GM21619 (cell line): ENCODE data around the gene YPEL3.

Source experiments
- ATAC-seq: cut with Tn5 transposase; IDR thresholded peaks from one replicate; pipeline ENCODE4 v1.9.1; 2021; ENCODE audit not compliant: unreplicated experiment

Gene YPEL3

GRCh38 chr16:30091474-30092372 is 4.3 kb downstream of the YPEL3 start, which contains the start of gene TBX6:
TSS of gene TBX6 (minus strand) at chr16:30091924. CDS start at chr16:30091193, 731 bp downstream.
- ATAC-seq: peak; percentile 50

- no peak for ATAC-seq
Observed at GRCh38 chr16:30090610-30091331, 5.2 kb downstream of the YPEL3 start.

- ATAC-seq: no peak
Observed at GRCh38 chr16:30088832-30089624, 7.0 kb downstream of the YPEL3 start.

GRCh38 chr16:30088237-30088831 is 7.7 kb downstream of the YPEL3 start:
- no peak for ATAC-seq

- no peak for ATAC-seq
Observed at GRCh38 chr16:30087181-30087898, 8.7 kb downstream of the YPEL3 start.

- no peak for ATAC-seq
Observed at GRCh38 chr16:30086291-30087140, 9.5 kb downstream of the YPEL3 start.

- no peak for ATAC-seq
Observed at GRCh38 chr16:30085820-30086219, 10.2 kb downstream of the YPEL3 start.

- no peak for ATAC-seq
Observed at GRCh38 chr16:30085247-30085646, 10.8 kb downstream of the YPEL3 start.

- ATAC-seq: no peak
Observed at GRCh38 chr16:30084816-30085159, 11.2 kb downstream of the YPEL3 start.

GRCh38 chr16:30084096-30084815 is 11.8 kb downstream of the YPEL3 start:
- no peak for ATAC-seq

GRCh38 chr16:30083216-30084055 is 12.6 kb downstream of the YPEL3 start:
- ATAC-seq: no peak

- no peak for ATAC-seq
Observed at GRCh38 chr16:30082545-30083090, 13.4 kb downstream of the YPEL3 start.

GRCh38 chr16:30079480-30079879 is 16.5 kb downstream of the YPEL3 start:
- no peak for ATAC-seq

GRCh38 chr16:30078744-30079143 is 17.3 kb downstream of the YPEL3 start:
- no peak for ATAC-seq

- ATAC-seq: no peak
Observed at GRCh38 chr16:30077656-30078055, 18.4 kb downstream of the YPEL3 start.

GRCh38 chr16:30076276-30076791 is 19.7 kb downstream of the YPEL3 start:
- ATAC-seq: peak; percentile 33
